CD4-positive, alpha-beta T cell treated with Interferon alpha-2 for 1 hour (primary cell): ENCODE data around the gene HAUS6.
"Not testable (repeated sequence)": the region's sequence is repeated elsewhere in the genome, so short reads cannot be mapped to it uniquely, and the experiment has no call there.

Experiments used
- DNase-seq, 2 donors: peaks; one replicate each; pipeline ENCODE4 v3.0.0-alpha.2; 2020 to 2022

Gene HAUS6

DNA sequence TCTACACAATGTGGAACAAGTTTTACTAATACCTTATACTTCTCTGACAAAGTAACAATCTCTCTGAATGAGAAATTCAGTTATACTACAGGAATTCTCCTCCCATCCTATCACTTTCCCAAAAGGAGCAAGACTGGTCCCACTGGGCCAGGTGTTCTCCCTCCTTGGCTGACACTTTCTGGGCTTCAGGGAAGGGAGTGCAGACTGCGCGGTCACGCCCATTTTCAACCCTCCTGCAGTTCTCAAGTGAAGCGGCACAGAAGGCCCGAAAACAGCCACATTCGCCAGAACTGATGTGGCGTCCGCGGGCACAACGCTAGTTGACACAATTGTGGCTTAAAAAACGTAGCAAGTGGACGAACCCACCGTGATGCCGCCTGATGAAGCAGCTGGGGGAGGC lies 70.3 kb downstream of the HAUS6 start:
- no peak for DNase-seq

DNA sequence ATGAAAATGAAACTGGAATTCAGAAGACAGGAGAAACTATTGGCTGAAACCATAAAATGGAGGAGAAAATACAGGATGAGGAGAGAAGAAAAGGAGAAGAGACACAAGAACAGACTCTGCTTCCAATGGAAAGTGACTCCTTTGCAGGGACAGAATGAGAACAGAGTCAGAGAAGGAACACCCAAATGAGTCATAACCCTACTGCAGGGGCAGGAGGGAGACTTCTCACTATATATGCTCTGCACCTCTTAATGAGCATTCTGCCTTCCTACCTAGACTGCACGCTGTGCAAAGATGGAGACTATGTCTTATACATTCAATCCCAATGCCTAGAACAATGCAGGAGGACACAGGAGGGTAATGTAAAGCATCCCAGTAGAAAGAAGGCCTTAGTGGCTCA lies 71.8 kb downstream of the HAUS6 start:
- no peak for DNase-seq

DNA sequence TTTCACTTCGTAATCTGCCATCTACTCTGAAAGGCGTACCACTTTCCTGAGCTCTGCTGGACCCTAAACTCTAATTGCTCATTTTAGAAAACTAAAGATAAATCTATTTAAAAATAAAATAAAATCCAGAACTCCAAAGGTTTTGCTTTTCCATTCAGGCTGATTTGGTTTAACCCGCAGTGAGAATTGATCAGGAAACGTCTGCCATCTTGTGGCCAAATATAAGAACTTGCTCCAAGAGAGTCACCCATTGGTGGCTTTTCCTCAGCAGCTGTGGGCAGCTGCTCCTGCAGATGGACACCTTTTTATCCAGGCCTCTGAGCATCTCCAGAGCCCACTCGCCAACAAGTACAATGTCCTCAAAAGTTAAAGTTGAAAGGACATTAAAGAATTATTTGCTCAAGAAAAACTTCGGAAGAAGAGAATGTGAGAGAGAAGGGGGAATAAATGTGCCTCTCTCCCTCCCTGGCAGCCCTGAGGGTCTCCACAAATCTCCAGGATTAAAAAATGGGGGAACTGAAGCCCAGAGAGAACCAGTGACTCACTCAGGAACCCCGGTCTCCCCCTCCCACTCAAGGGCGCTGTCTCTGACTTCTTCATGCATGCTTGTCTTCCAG lies 73.8 kb downstream of the HAUS6 start:
- DNase-seq = peak in 1 of 2 donors; percentile 46

DNA sequence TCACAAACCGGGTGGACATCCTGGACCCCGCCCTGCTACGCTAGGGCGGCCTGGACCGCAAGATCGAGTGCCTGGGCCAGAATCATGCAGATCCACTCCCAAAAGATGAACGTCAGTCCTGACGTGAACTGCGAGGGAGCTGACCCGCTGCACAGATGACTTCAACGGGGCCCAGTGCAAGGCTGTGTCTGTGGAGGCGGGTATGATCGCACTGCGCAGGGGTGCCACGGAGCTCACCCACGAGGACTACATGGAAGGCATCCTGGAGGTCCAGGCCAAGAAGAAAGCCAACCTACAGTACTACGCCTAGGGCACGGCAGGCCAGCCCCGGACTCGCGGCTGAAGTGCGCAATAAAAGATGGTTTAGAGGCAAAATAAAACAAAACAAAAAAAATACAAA lies 74.9 kb downstream of the HAUS6 start:
- DNase-seq = no peak

DNA sequence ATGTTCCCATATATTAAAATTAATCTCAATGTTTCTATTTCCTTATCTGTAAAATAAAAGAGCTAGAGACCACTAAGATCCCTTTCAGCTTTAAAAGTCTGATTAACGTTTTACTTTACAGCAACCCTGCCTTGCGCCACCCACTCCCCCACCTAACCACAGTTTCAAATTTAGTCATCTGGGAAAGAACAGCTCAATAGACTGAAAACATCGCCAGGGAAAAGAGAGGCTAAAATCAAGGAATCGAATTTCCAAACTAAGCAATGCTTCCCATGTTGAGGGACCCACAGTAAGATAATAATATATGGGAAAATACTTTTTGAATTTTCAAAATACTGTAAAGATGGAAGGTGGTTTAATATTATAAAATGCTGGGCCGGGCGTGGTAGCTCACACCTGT lies 76.3 kb downstream of the HAUS6 start:
- DNase-seq = no peak

DNA sequence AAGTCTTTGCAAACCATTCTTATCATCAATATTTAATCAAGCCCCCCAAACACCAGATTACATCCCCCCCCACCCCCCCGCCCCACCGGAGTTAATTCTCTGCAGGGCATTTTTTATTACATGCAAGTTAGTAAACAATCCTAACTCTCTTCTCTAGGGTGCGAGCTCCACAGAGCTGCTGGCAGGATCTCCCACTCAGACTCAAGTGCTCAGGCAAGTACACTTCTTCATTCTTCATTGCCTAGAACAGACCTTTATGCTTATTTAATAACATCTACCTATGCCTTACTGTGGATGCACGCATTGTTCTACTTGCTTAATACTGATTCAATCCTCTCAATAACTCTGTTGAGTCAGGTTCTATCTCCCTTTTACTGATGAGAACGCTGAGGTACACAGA lies 79.6 kb downstream of the HAUS6 start:
- DNase-seq = no peak

DNA sequence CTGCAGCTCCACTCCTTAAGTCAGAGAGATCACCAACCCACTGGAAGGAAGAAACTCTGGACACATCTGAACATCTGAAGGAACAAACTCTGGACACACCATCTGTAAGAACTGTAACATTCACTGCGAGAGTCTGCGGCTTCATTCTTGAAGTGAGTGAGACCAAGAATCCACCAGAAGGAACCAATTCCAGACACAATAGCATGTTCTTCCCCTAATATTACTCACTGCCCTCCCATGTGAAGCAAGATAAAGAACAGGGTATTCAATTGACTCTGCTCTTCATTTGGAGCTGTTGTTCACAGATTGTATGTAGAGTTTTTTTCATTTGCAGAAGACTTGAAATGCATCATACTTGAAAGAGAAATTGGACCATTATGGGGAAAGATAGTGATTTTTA lies 80.5 kb downstream of the HAUS6 start:
- no peak for DNase-seq

DNA sequence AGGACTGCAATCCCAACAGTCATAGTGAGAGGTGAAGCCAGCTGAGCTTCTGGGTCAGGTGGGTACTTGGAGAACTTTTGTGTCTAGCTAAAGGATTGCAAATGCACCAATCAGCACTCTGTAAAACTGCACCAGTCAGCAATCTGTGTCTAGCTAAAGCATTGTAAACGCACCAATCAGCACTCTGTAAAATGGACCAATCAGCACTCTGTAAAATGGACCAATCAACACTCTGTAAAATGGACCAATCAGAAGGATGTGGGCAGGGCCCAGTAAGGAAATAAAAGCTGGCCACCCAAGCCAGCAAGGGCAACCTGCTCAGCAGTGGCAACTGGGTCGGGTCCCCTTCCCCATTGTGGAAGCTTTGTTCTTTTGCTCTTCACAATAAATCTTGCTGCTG lies 81.1 kb downstream of the HAUS6 start:
- DNase-seq = not testable (repeated sequence)

DNA sequence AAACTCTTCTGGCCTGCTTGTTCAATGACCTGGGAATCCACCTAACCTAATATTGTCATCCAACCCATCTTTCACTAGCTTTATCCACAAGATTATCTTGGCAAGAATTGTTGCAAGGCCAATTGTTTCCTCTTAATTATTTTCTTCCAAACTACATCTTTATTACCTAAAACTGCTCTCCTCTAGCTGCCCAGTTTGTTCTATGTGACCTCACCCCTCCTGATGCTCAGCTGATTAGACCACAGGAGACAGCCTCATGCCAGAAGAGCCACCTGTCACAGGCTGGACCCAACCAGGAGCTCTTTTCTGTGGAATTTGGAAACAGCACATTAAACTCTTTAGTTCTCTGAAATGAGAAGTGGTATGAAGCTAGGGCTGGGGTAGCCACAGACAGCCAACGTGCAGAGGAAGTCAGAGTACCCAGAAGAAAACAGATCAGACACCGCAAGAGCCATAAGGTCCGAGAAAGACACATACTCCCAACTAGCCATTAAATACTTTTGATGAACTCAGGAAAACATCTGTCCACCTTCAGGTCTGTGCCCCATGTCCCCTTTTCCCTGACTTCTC lies 81.7 kb downstream of the HAUS6 start:
- no peak for DNase-seq

DNA sequence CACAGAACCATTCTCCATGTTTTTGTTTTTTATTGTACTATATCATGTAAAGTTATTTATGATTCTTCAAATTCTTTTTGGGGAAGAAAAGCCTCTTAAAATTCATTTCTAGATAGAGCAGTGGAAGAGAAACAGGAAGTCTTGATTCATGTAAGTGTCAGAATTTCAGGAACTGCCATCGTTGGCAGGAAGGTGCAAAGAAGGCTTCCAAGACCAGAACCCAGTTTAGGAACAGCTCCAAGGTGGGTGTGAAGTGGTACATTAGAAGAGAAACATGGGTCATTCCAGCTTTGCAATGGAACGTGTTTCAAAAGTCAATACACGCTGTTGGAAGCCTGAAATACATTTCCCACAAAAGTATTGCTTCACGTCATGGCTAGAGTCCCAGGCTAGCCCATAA lies 84.5 kb downstream of the HAUS6 start:
- DNase-seq = no peak

DNA sequence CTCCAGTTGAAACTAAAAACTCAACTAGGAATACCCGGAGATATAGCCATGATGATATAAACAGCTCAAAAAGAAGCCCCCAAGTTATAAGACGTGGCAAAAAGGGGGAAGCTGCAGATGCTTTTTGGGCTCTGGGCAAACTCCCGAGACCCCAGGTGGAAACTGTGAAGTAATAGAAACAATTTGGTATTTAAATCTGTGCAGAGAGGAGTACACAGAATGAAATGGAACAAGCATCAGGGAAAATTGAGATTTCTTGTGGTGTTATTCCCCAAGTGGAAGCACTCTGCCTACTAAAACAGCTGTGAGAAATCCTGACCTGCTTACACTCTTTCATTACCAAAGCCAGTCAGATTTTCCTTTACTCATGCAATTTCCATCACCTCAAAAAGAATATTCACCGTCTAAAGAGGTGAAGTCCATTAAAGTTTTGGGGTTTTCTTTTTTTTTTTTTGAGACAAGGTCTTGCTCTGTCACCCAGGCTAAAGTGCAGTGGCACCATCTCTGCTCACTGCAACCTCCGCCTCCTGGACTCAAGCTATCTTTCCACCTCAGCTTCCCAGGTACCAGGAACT lies 93.2 kb downstream of the HAUS6 start:
- no peak for DNase-seq
